ENCODE measurements around the gene SLC16A12. TPM values are rescaled to one million over a fixed set of nuclear protein-coding genes. Genes with fewer than 3 reads are reported as not detected.

Gene SLC16A12
- total RNA-seq, 1 donor from 2014 or later, result 1.6 TPM

DNA sequence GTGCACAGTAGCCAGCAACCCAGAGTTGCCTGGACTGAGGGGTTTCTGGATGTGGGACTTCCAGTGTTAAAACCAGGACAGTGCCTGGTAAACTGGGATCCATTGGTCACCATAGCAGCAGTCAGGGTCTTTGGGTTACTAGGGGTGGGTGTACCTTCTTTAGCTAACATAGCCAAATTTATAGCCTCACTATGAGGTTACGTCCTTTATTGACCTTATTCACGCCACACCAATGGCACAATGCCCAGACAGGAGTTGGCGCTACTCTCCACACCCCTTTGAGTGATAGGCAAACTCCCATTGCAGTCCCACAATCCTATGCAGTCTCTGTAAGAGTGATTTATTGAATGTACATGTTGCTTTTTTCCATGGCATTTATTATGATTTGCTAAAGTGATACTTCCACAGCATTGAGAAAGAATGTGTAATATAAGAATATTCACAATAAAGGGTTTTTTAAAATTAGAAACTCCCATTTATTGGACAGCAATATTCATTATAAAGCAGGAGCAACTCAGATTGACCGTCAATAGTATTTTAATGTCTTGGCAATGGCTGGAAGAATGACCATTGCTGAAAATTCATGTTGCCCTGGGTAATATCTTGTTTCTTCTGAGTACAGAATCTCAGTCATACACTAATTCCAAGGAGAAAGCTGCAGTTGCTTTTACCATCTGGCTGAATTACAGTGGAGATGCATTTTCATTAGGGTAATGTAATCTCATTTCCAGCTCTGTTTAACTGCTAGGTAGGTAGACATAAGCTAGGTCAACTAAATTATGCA, 95.0 kb downstream of the SLC16A12 start:
- Histone ChIP-seq H3K27me3 (ENCODE audit: control insufficient read depth in 3 of 3, insufficient read depth in 3 of 3, low read length in 3 of 3) (no peaks in the 10 kb centered on the region), H3K4me3 (ENCODE audit: low read length in 3 of 3) (no peak overlapping the region), H3K9ac (ENCODE audit: low read depth in 1 of 3, low read length in 3 of 3) (no peak overlapping the region), H3K4me1 (ENCODE audit: control insufficient read depth in 3 of 3, insufficient read depth in 3 of 3, low read length in 3 of 3) (no peaks in the 10 kb centered on the region), H3K9me3 (ENCODE audit: control insufficient read depth in 3 of 3, low read length in 3 of 3) (no peaks in the 10 kb centered on the region), H3K27ac (ENCODE audit: low read depth, low read length) (no peak overlapping the region), H3K36me3 (ENCODE audit: control insufficient read depth in 3 of 3, insufficient read depth in 3 of 3, low read length in 3 of 3) (no peaks in the 10 kb centered on the region)

DNA sequence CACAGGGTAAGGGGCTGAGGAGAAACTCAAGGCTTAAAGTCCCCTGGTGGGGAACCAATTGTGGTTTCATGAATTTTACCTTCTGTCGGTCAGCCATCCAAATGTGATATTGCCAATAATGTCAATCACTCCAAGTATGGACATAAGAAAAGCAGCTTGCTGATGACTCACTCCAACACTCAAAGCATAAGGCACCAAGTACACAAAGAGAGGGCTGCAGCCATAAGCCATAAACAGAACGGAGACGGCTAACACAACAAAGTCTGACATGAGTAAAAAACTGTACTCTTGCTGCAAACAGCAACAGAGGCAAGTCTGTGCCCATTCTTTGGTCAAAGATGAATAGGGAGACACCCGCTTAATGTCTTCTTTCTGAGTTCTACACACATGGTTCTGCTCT, 96.9 kb downstream of the SLC16A12 start:
- H3K4me1 ChIP-seq (ENCODE audit: control insufficient read depth in 3 of 3, insufficient read depth in 3 of 3, low read length in 3 of 3), result no peaks in the 10 kb centered on the region
- H3K4me3 ChIP-seq (ENCODE audit: low read length in 3 of 3), result no peak overlapping the region
- no peak overlapping the region for H3K27ac ChIP-seq (ENCODE audit: low read depth, low read length)
- no peaks in the 10 kb centered on the region for H3K36me3 ChIP-seq (ENCODE audit: control insufficient read depth in 3 of 3, insufficient read depth in 3 of 3, low read length in 3 of 3)
- no peak overlapping the region for H3K9ac ChIP-seq (ENCODE audit: low read depth in 1 of 3, low read length in 3 of 3)
- H3K9me3 ChIP-seq (ENCODE audit: control insufficient read depth in 3 of 3, low read length in 3 of 3), result no peaks in the 10 kb centered on the region
- H3K27me3 ChIP-seq (ENCODE audit: control insufficient read depth in 3 of 3, insufficient read depth in 3 of 3, low read length in 3 of 3), result no peaks in the 10 kb centered on the region

DNA sequence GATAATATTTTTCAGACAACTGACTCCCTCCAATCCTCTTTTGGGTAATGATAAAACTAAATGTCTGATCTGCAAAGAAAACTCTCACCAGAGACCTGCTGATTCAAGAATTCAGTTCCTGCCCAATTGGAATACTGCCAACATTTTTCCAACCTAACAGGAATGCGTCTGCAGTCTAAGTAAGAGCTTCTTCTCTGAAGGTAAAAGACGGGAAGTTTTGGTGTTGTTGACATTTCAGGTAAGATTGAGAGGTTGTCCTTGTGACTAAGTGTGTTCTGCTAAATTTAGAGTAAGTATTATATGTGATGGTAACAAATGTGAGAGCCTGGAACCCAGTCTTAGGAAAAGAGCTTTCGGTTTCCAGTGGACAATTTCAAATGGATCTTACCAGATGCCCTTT, 103.4 kb downstream of the SLC16A12 start:
- H3K9me3 ChIP-seq (ENCODE audit: control insufficient read depth in 3 of 3, low read length in 3 of 3), result no peaks in the 10 kb centered on the region
- no peak overlapping the region for H3K27ac ChIP-seq (ENCODE audit: low read depth, low read length)
- peaks cover 0 to 14% (median 11%) of the 10 kb centered on the region in 3 donors for H3K4me1 ChIP-seq (ENCODE audit: control insufficient read depth in 3 of 3, insufficient read depth in 3 of 3, low read length in 3 of 3)
- no peaks in the 10 kb centered on the region for H3K36me3 ChIP-seq (ENCODE audit: control insufficient read depth in 3 of 3, insufficient read depth in 3 of 3, low read length in 3 of 3)
- H3K27me3 ChIP-seq (ENCODE audit: control insufficient read depth in 3 of 3, insufficient read depth in 3 of 3, low read length in 3 of 3), result no peaks in the 10 kb centered on the region
- H3K9ac ChIP-seq (ENCODE audit: low read depth in 1 of 3, low read length in 3 of 3), result no peak overlapping the region
- no peak overlapping the region for H3K4me3 ChIP-seq (ENCODE audit: low read length in 3 of 3)

DNA sequence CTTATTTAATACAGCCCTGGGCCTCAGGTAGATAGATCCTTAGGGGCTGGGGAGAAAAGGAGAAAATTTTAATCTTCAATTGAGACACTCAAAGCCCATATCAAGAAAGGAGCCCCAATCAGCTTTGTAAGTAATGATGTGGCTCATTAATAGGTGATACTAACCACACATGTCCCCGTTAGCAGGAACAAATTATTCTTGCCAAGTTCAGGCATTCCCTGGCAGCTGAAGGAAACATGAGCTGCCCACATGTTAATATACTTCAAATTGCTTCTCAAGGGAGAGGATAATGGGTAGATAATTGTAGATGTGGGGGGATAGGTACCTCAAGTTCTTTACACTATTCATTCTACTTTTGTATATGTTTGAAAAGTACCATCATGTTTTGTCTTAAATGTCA, 106.5 kb downstream of the SLC16A12 start:
- Histone ChIP-seq H3K36me3 (ENCODE audit: control insufficient read depth in 3 of 3, insufficient read depth in 3 of 3, low read length in 3 of 3) (no peaks in the 10 kb centered on the region), H3K27me3 (ENCODE audit: control insufficient read depth in 3 of 3, insufficient read depth in 3 of 3, low read length in 3 of 3) (no peaks in the 10 kb centered on the region), H3K4me3 (ENCODE audit: low read length in 3 of 3) (no peak overlapping the region), H3K9ac (ENCODE audit: low read depth in 1 of 3, low read length in 3 of 3) (no peak overlapping the region), H3K4me1 (ENCODE audit: control insufficient read depth in 3 of 3, insufficient read depth in 3 of 3, low read length in 3 of 3) (peaks cover 3 to 20% (median 11%) of the 10 kb centered on the region in 3 donors), H3K9me3 (ENCODE audit: control insufficient read depth in 3 of 3, low read length in 3 of 3) (no peaks in the 10 kb centered on the region), H3K27ac (ENCODE audit: low read depth, low read length) (no peak overlapping the region)

DNA sequence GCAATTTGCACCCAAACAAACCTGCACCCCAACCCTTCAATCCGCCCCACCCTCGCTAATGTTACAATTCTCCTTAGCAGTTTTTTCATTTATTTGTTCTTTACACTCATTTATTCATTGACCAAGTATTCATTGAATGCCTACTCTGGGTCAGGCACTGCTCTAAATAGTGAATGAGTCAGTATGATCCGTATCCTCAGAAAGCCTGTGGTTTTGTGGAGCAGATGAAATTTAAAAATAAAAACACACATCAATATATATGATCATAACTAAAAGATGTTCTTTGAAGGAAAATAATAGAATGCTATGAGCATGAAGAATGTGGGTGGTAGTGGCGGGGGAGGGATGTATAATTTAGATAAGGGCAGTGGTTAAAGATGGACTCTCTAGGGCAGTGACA, 107.8 kb downstream of the SLC16A12 start:
- H3K27ac ChIP-seq (ENCODE audit: low read depth, low read length), result no peak overlapping the region
- no peaks in the 10 kb centered on the region for H3K9me3 ChIP-seq (ENCODE audit: control insufficient read depth in 3 of 3, low read length in 3 of 3)
- no peaks in the 10 kb centered on the region for H3K27me3 ChIP-seq (ENCODE audit: control insufficient read depth in 3 of 3, insufficient read depth in 3 of 3, low read length in 3 of 3)
- no peaks in the 10 kb centered on the region for H3K36me3 ChIP-seq (ENCODE audit: control insufficient read depth in 3 of 3, insufficient read depth in 3 of 3, low read length in 3 of 3)
- H3K4me1 ChIP-seq (ENCODE audit: control insufficient read depth in 3 of 3, insufficient read depth in 3 of 3, low read length in 3 of 3), result peaks cover 3 to 20% (median 11%) of the 10 kb centered on the region in 3 donors
- H3K4me3 ChIP-seq (ENCODE audit: low read length in 3 of 3), result no peak overlapping the region
- H3K9ac ChIP-seq (ENCODE audit: low read depth in 1 of 3, low read length in 3 of 3), result no peak overlapping the region

DNA sequence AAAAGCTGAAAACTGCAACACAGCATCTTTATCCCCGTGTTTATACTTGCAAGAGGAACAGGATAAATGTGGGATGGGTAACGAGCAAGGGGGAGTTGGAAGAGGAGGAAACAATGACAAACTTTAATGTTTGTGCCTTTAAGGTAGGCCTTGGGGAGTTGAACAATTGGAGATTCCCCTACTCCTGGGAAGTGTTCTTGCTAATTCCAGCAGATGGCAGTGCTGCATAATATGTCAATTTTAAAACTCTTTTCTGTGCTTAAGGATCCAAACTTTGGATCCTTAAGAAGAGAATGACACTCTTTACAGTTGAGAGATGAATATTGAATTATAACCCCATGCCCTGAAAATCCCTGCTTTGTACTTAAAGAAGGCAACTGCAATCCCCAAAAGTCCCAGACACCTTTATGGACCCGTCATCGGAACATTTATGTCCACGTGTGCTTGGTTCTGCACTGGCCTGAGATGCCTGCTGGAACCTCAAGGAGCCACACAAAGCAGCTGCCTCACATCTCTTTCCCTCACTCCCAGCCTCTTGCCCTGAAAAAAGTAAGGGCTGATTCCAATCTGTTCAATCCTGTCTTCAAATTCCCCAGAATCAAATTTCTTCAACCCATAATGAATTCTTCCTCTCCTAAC, 109.0 kb downstream of the SLC16A12 start:
- Histone ChIP-seq H3K9ac (ENCODE audit: low read depth in 1 of 3, low read length in 3 of 3) (no peak overlapping the region), H3K27ac (ENCODE audit: low read depth, low read length) (no peak overlapping the region), H3K4me1 (ENCODE audit: control insufficient read depth in 3 of 3, insufficient read depth in 3 of 3, low read length in 3 of 3) (peaks cover 3 to 17% (median 3%) of the 10 kb centered on the region in 3 donors), H3K4me3 (ENCODE audit: low read length in 3 of 3) (no peak overlapping the region), H3K36me3 (ENCODE audit: control insufficient read depth in 3 of 3, insufficient read depth in 3 of 3, low read length in 3 of 3) (no peaks in the 10 kb centered on the region), H3K9me3 (ENCODE audit: control insufficient read depth in 3 of 3, low read length in 3 of 3) (no peaks in the 10 kb centered on the region), H3K27me3 (ENCODE audit: control insufficient read depth in 3 of 3, insufficient read depth in 3 of 3, low read length in 3 of 3) (no peaks in the 10 kb centered on the region)

DNA sequence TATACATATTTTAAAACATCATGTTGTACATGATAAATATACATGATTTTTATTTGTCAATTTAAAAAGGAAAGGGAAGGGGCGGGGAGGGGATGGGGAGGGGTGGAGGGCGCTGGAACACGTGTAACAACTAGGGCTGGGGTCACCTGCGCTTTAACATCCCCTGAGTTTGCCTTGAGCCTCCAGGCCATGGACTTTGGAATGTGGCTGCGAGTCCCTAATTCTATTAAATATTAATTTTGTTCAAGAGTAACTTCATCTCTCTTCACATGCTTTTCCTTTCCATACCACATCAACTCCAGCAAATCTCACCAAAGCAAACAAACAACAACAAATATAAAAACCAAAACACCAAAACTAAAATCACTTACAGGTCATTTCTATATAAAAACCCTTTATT, 110.4 kb downstream of the SLC16A12 start:
- H3K27ac ChIP-seq (ENCODE audit: low read depth, low read length), result no peak overlapping the region
- H3K4me3 ChIP-seq (ENCODE audit: low read length in 3 of 3), result no peak overlapping the region
- no peak overlapping the region for H3K9ac ChIP-seq (ENCODE audit: low read depth in 1 of 3, low read length in 3 of 3)
- H3K9me3 ChIP-seq (ENCODE audit: control insufficient read depth in 3 of 3, low read length in 3 of 3), result no peaks in the 10 kb centered on the region
- no peaks in the 10 kb centered on the region for H3K27me3 ChIP-seq (ENCODE audit: control insufficient read depth in 3 of 3, insufficient read depth in 3 of 3, low read length in 3 of 3)
- peaks cover 2 to 17% (median 3%) of the 10 kb centered on the region in 3 donors for H3K4me1 ChIP-seq (ENCODE audit: control insufficient read depth in 3 of 3, insufficient read depth in 3 of 3, low read length in 3 of 3)
- H3K36me3 ChIP-seq (ENCODE audit: control insufficient read depth in 3 of 3, insufficient read depth in 3 of 3, low read length in 3 of 3), result no peaks in the 10 kb centered on the region

DNA sequence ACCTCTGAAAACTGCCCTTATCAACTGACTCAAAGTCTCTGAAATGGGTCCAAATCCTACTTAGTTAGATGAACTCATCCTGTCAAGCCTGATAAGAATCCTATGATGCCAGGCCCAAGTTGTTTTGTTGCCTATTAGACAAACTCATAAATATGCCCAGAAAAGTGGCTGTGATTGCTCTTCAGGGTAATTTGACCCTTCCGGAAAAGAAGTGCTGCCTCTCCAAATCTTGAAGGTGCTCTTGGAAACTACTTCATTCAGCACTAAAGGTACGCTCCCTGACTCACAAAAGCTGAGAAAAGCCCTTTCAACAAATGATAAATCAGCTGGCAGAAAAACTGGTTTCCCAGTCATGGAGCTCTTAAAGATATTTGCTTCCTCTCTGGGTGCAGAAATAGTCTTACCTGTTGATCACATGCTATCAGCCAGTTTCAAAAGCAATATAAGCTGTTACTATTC, 114.3 kb downstream of the SLC16A12 start:
- no peak overlapping the region for H3K27ac ChIP-seq (ENCODE audit: low read depth, low read length)
- no peak overlapping the region for H3K4me3 ChIP-seq (ENCODE audit: low read length in 3 of 3)
- H3K27me3 ChIP-seq (ENCODE audit: control insufficient read depth in 3 of 3, insufficient read depth in 3 of 3, low read length in 3 of 3), result no peaks in the 10 kb centered on the region
- no peaks in the 10 kb centered on the region for H3K9me3 ChIP-seq (ENCODE audit: control insufficient read depth in 3 of 3, low read length in 3 of 3)
- H3K4me1 ChIP-seq (ENCODE audit: control insufficient read depth in 3 of 3, insufficient read depth in 3 of 3, low read length in 3 of 3), result no peaks in the 10 kb centered on the region
- H3K9ac ChIP-seq (ENCODE audit: low read depth in 1 of 3, low read length in 3 of 3), result no peak overlapping the region
- peaks cover 3 to 7% (median 7%) of the 10 kb centered on the region in 3 donors for H3K36me3 ChIP-seq (ENCODE audit: control insufficient read depth in 3 of 3, insufficient read depth in 3 of 3, low read length in 3 of 3)

DNA sequence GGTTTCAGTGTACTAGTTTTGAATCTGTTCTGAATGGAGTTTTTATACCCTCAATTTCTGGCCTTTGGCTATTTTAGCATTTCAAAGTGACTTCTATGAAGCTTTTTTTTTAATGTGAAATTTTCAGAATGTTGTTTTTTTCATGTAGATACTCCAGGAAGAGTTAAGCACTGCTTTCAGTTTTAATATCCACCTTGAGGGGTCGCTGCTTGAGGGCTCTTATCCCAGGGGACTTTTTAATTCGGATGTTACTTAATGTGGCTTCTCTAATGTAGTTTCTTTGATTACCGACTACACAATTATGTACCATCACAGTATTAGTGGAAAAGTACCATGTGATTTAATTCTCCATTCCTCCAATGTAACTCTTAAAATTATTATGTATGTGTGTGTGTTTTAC, 115.8 kb downstream of the SLC16A12 start:
- Histone ChIP-seq H3K4me3 (ENCODE audit: low read length in 3 of 3) (no peak overlapping the region), H3K4me1 (ENCODE audit: control insufficient read depth in 3 of 3, insufficient read depth in 3 of 3, low read length in 3 of 3) (peaks cover 3 to 11% (median 6%) of the 10 kb centered on the region in 3 donors), H3K27me3 (ENCODE audit: control insufficient read depth in 3 of 3, insufficient read depth in 3 of 3, low read length in 3 of 3) (no peaks in the 10 kb centered on the region), H3K36me3 (ENCODE audit: control insufficient read depth in 3 of 3, insufficient read depth in 3 of 3, low read length in 3 of 3) (peaks cover 3 to 7% (median 7%) of the 10 kb centered on the region in 3 donors), H3K9me3 (ENCODE audit: control insufficient read depth in 3 of 3, low read length in 3 of 3) (no peaks in the 10 kb centered on the region), H3K9ac (ENCODE audit: low read depth in 1 of 3, low read length in 3 of 3) (no peak overlapping the region), H3K27ac (ENCODE audit: low read depth, low read length) (no peak overlapping the region)

DNA sequence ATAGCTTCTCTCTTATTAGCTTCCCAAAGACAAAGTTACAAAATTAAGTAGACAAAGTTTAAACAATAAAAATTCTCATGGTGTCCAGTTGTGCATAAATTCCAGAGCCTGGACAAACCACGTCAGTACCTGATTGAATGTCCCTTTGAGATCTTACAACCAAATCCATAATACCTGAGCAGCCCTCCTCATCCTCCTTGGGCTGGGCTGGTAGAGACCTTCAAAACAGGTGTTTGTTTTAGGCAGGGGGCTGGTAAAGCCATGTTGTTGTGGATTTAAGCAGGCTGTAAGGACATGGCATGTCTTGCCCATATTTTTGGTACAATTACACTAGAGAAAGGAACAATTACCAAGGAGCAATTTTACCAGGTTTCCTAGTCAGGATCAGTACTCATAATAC, 118.9 kb downstream of the SLC16A12 start:
- Histone ChIP-seq H3K27ac (ENCODE audit: low read depth, low read length) (no peak overlapping the region), H3K27me3 (ENCODE audit: control insufficient read depth in 3 of 3, insufficient read depth in 3 of 3, low read length in 3 of 3) (no peaks in the 10 kb centered on the region), H3K4me1 (ENCODE audit: control insufficient read depth in 3 of 3, insufficient read depth in 3 of 3, low read length in 3 of 3) (peaks cover 5 to 16% (median 10%) of the 10 kb centered on the region in 3 donors), H3K36me3 (ENCODE audit: control insufficient read depth in 3 of 3, insufficient read depth in 3 of 3, low read length in 3 of 3) (peaks cover 3 to 7% (median 7%) of the 10 kb centered on the region in 3 donors), H3K4me3 (ENCODE audit: low read length in 3 of 3) (no peak overlapping the region), H3K9me3 (ENCODE audit: control insufficient read depth in 3 of 3, low read length in 3 of 3) (no peaks in the 10 kb centered on the region), H3K9ac (ENCODE audit: low read depth in 1 of 3, low read length in 3 of 3) (no peak overlapping the region)

All from skeletal muscle tissue (tissue), 4 donors.